ENCODE data around the gene CD36. TPM values are rescaled to one million over a fixed set of nuclear protein-coding genes. Genes with fewer than 3 reads are reported as not detected.
A peak's percentile ranks its signal among the peaks of the same experiment; 100 is the strongest.

The CD36 gene
- total and polyA plus RNA-seq, 12 donors: 190 to 1,458 (median 916) TPM

DNA sequence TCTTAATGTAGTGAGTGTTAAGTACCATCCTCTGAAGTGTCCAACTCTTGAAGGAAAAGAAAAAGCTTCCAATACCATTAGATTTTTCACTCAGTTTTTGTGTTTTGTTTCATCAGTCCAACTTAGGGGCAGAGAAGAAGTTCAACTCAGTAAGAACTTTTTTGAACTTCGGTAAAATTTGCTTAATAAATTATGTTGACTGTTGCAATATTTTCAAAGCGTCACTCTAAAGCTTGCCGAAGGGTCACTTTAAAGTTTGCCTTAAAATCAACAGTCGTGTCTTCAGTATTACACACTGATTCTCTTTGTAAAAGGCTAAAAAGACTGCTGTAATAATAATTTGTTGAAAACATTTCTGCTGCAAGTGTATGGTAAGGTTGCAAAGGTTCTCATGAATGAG, 17.6 kb downstream of the CD36 start:
- peak overlapping the region in 7 of 10 donors; percentile 10 to 79 (median 41) for H3K27ac ChIP-seq
- no peaks in the 10 kb centered on the region for H3K27me3 ChIP-seq
- 81 to 89% methylated on average over 4 of the region's 4 CpGs for WGBS, 2 donors
- intact Hi-C loops (cut with DNase I): loop anchor here in 7 of 10 donors (5.0 to 10.0 kb wide), 7 partner anchors 51 to 229 kb away; partner anchors contain the start of gene GNAT3 (in 2 of the 7)
- TF ChIP-seq, protein P1, sequence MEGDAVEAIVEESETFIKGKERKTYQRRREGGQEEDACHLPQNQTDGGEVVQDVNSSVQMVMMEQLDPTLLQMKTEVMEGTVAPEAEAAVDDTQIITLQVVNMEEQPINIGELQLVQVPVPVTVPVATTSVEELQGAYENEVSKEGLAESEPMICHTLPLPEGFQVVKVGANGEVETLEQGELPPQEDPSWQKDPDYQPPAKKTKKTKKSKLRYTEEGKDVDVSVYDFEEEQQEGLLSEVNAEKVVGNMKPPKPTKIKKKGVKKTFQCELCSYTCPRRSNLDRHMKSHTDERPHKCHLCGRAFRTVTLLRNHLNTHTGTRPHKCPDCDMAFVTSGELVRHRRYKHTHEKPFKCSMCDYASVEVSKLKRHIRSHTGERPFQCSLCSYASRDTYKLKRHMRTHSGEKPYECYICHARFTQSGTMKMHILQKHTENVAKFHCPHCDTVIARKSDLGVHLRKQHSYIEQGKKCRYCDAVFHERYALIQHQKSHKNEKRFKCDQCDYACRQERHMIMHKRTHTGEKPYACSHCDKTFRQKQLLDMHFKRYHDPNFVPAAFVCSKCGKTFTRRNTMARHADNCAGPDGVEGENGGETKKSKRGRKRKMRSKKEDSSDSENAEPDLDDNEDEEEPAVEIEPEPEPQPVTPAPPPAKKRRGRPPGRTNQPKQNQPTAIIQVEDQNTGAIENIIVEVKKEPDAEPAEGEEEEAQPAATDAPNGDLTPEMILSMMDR (IDR thresholded peaks at IDR 0.05): no peak
- H3K36me3 ChIP-seq: peaks cover 0 to 99% (median 0%) of the 10 kb centered on the region in 9 donors
- no peak for ATAC-seq
- DNase-seq: no peak
- peaks cover 2 to 100% (median 59%) of the 10 kb centered on the region in 9 donors for H3K4me1 ChIP-seq
- H3K9me3 ChIP-seq: no peaks in the 10 kb centered on the region
- H3K4me3 ChIP-seq: no peak overlapping the region

DNA sequence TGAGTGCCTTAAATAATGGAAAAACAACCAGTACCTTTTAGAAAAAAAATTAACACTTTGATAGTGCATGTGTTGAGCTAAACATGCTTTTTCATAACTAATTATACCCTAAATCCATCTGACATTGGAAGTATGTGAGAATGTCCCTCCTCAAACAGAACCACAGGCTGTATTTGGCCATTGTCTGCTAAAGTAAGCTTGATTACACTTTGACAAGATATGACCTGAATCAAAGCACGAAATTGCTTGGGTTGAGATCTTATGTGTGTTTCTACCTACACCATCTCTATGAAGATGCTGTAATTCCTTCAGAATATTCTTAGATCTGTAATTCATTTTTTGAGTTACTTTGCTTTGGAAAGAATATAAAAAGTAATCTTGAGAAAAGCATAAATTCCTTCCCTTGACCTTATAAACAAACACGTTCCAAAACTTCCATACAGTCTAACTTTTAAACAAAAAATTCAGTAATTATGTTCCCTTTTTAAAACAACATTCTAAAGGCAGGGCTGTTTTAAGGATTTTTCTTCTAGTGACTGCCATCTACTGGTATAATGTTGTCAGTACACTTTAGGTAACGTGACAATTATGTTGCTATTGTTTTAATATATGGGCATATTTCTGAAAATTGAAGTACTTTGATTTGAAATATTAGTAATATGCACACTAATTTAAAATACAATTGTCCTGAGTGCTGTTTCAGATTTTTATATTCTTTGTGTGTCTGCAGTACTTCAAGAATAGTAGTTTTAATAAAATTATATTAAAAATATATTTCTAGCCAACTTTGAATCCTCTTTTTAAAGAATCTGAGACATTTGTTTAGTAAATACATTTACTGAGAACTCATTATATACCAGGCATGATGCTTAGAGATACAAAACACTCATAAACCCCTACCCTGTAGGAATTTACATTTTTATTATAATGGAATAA, 20.9 kb downstream of the CD36 start:
- TF ChIP-seq, protein P1 (IDR thresholded peaks at IDR 0.05): peak; percentile 32 to 87 (median 68)
- no peak for DNase-seq
- WGBS, 2 donors: 2 to 5% methylated on average over 3 of the region's 3 CpGs
- Histone ChIP-seq H3K36me3 (peaks cover 0 to 99% (median 15%) of the 10 kb centered on the region in 9 donors), H3K4me3 (no peak overlapping the region), H3K4me1 (peaks cover 5 to 98% (median 50%) of the 10 kb centered on the region in 9 donors), H3K27me3 (no peaks in the 10 kb centered on the region), H3K27ac (peak overlapping the region in 9 of 10 donors; percentile 22 to 79 (median 51)), H3K9me3 (no peaks in the 10 kb centered on the region)
- intact Hi-C loops (cut with DNase I): loop anchor here (2.0 to 10.0 kb wide), 10 partner anchors 55 to 237 kb away; partner anchors contain the start of gene GNAT3 (in 3 of the 10)
- ATAC-seq: peak in 5 of 8 donors; percentile 30 to 54 (median 40)

DNA sequence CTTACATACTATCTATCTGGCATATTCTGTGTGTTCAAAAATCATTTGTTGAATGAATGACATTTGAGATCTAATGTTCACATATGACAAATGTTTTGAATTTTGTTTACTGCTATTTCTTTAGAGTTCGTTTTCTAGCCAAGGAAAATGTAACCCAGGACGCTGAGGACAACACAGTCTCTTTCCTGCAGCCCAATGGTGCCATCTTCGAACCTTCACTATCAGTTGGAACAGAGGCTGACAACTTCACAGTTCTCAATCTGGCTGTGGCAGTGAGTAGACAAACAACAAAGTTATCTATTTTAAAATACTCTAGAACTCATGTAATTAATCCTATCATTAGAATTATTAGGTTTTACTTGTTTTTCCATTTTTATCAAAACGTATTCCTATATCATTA, 22.5 kb downstream of the CD36 start:
- Histone ChIP-seq H3K36me3 (peaks cover 0 to 99% (median 22%) of the 10 kb centered on the region in 9 donors), H3K27me3 (no peaks in the 10 kb centered on the region), H3K4me1 (peaks cover 2 to 84% (median 36%) of the 10 kb centered on the region in 9 donors), H3K4me3 (no peak overlapping the region), H3K9me3 (no peaks in the 10 kb centered on the region), H3K27ac (peak overlapping the region in 6 of 10 donors; percentile 26 to 79 (median 55))
- DNase-seq (no peak), ATAC-seq (peak in 1 of 8 donors; percentile 53)
- WGBS, 2 donors: 42 to 48% methylated on average over 4 of the region's 4 CpGs
- TF ChIP-seq, protein P1 (IDR thresholded peaks at IDR 0.05): no peak
- intact Hi-C loops (cut with DNase I): loop anchor here in 5 of 10 donors (2.0 to 10.0 kb wide), 5 partner anchors 146 to 239 kb away; partner anchors contain the start of gene GNAT3 (in 1 of the 5)

DNA sequence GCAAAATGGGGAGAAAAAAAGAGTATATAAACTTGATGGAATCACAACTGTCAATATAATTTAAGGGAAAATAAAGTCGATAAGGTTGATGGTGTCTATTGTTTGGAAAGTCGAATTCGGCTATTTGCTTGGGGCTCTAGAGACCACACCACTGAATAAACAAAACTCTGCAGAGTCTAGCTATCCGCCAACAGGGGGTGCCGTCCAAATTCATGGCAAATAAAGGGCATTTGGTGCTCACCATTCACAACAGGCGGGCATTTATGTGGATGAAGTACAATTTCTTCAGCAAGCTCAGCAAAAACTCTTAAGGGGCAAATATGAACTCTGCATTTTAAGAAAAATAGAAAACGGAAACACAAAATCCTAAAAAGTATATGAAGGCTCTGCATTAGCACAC, 23.3 kb downstream of the CD36 start:
- Histone ChIP-seq H3K9me3 (no peaks in the 10 kb centered on the region), H3K4me1 (peaks cover 2 to 76% (median 36%) of the 10 kb centered on the region in 9 donors), H3K27ac (peak overlapping the region in 3 of 10 donors; percentile 5 to 79 (median 6)), H3K36me3 (peaks cover 0 to 99% (median 28%) of the 10 kb centered on the region in 9 donors), H3K27me3 (no peaks in the 10 kb centered on the region), H3K4me3 (no peak overlapping the region)
- ATAC-seq (no peak), DNase-seq (no peak)
- TF ChIP-seq, protein P1 (IDR thresholded peaks at IDR 0.05): peak in 5 of 9 donors; percentile 6 to 29 (median 11)
- intact Hi-C loops (cut with DNase I): loop anchor here in 5 of 10 donors (2.0 to 10.0 kb wide), 5 partner anchors 147 to 239 kb away; partner anchors contain the start of gene GNAT3 (in 1 of the 5)
- WGBS, 2 donors: 80 to 88% methylated on average over 7 of the region's 7 CpGs

All from heart right ventricle (tissue), 16 donors.